Left lung (tissue), 10 donors: ENCODE measurements around the gene FUNDC1. TPM values are rescaled to one million over a fixed set of nuclear protein-coding genes. Genes with fewer than 3 reads are reported as not detected.

ENCODE experiments used
- ATAC-seq: fragments of 200-7000 bp; cut with Tn5 transposase; one replicate; pipeline ENCODE4 v1.9.1; 2020; ENCODE audit warnings: moderate library complexity
- DNase-seq, 4 donors: peaks; one replicate each; pipeline ENCODE4 v3.0.0-alpha.2; 2013 to 2020
- H3K27ac ChIP-seq, 2 donors: fragments of 200-600 bp; sonication (generic) in 1 of 2; one replicate each; pipeline versions ENCODE4 v1.5.0 to v1.8.0; 2020 to 2021
- H3K27me3 ChIP-seq, 2 donors: fragments of 200-600 bp; sonication (generic) in 1 of 2; one replicate each; pipeline versions ENCODE4 v1.5.0 to v1.8.0; 2020 to 2021
- H3K36me3 ChIP-seq, 2 donors: fragments of 200-600 bp; sonication (generic) in 1 of 2; one replicate each; pipeline versions ENCODE4 v1.5.0 to v1.8.0; 2020 to 2021
- H3K4me1 ChIP-seq, 2 donors: fragments of 200-600 bp; one replicate each; pipeline ENCODE4 v1.8.0; 2021
- H3K4me3 ChIP-seq, 2 donors: fragments of 200-600 bp; sonication (generic) in 1 of 2; one replicate each; pipeline versions ENCODE4 v1.5.0 to v1.8.0; 2020 to 2021; ENCODE audit warnings: mild to moderate bottlenecking in 1 of 2
- H3K9me3 ChIP-seq, 2 donors: fragments of 200-600 bp; sonication (generic) in 1 of 2; one replicate each; pipeline versions ENCODE4 v1.5.0 to v1.8.0; 2020 to 2021
- CTCF ChIP-seq, 2 donors: fragments of 200-600 bp; sonication (generic) in 1 of 2; IDR thresholded peaks; one replicate each; pipeline versions ENCODE4 v1.5.0 to v1.8.0; 2021; ENCODE audit warnings: antibody characterized with exemption in 2 of 2
- intact Hi-C, 2 donors: fragments of 100-400 bp; cut with DNase I; formaldehyde crosslinking; loops; one replicate each; pipeline versions ENCODE4 v1.11.2 to v1.14.2; 2022
- polyA plus RNA-seq, 6 donors: library from polyadenylated mRNA; unstranded; fragments of 120-200 nt; gene quantifications; one replicate each; pipeline ENCODE4 v1.2.1, GENCODE V29; 2013; ENCODE audit not compliant: insufficient read length in 6 of 6
- total RNA-seq, 2 donors: library from RNA; stranded (reverse); fragmentation: NEBNext Ultra II Directional; extraction: Animal tissue kit (Norgen Biotek cat#: 25700); gene quantifications; one replicate each; pipeline ENCODE4 v1.2.1, GENCODE V29; 2021
- donor health status: DM: no; HTN: yes; CAD: no.
- donor health status: DM: no; HTN: no; CAD: no.

Gene FUNDC1
- total and polyA plus RNA-seq, 8 donors, result 10.3 to 27.9 (median 23.8) TPM

- intact Hi-C loops, result no loop called here
- no peak for TF ChIP-seq CTCF (IDR thresholded peaks at IDR 0.05)
- H3K9me3 ChIP-seq, result no peaks in the 10 kb centered on the region
- no peaks in the 10 kb centered on the region for H3K27me3 ChIP-seq
- H3K4me3 ChIP-seq, result no peak overlapping the region
- ATAC-seq, result no peak
- no peaks in the 10 kb centered on the region for H3K36me3 ChIP-seq
- H3K27ac ChIP-seq, result no peak overlapping the region
- DNase-seq, result no peak
- H3K4me1 ChIP-seq, result peaks cover 0 to 6% of the 10 kb centered on the region in 2 donors
Measured at GRCh38 chrX:44544036-44544435, 1.4 kb upstream of the FUNDC1 start.

GRCh38 chrX:44536198-44536597 is 6.5 kb downstream of the FUNDC1 start:
- Histone ChIP-seq H3K27me3 (no peaks in the 10 kb centered on the region), H3K4me1 (peaks cover 0 to 2% of the 10 kb centered on the region in 2 donors), H3K36me3 (no peaks in the 10 kb centered on the region), H3K27ac (no peak overlapping the region), H3K4me3 (no peak overlapping the region), H3K9me3 (no peaks in the 10 kb centered on the region)
- ATAC-seq (no peak), DNase-seq (no peak)
- TF ChIP-seq CTCF (IDR thresholded peaks at IDR 0.05), result no peak
- intact Hi-C loops, result no loop called here

- no peaks in the 10 kb centered on the region for H3K36me3 ChIP-seq
- H3K4me3 ChIP-seq, result no peak overlapping the region
- no peaks in the 10 kb centered on the region for H3K4me1 ChIP-seq
- no peak overlapping the region for H3K27ac ChIP-seq
- DNase-seq (no peak), ATAC-seq (no peak)
- H3K27me3 ChIP-seq, result no peaks in the 10 kb centered on the region
- TF ChIP-seq CTCF (IDR thresholded peaks at IDR 0.05), result no peak
- no peaks in the 10 kb centered on the region for H3K9me3 ChIP-seq
- intact Hi-C loops, result no loop called here
Measured at GRCh38 chrX:44529310-44529709, 13.3 kb downstream of the FUNDC1 start.

- no peaks in the 10 kb centered on the region for H3K36me3 ChIP-seq
- intact Hi-C loops, result no loop called here
- H3K27me3 ChIP-seq, result no peaks in the 10 kb centered on the region
- no peak overlapping the region for H3K4me3 ChIP-seq
- H3K27ac ChIP-seq, result no peak overlapping the region
- TF ChIP-seq CTCF (IDR thresholded peaks at IDR 0.05), result no peak
- H3K4me1 ChIP-seq, result no peaks in the 10 kb centered on the region
- no peak for ATAC-seq
- DNase-seq, result no peak
- no peaks in the 10 kb centered on the region for H3K9me3 ChIP-seq
Measured at GRCh38 chrX:44514272-44514671, 28.4 kb downstream of the FUNDC1 start.

GRCh38 chrX:44507292-44507691 is 35.4 kb downstream of the FUNDC1 start:
- Histone ChIP-seq H3K4me1 (no peaks in the 10 kb centered on the region), H3K27ac (no peak overlapping the region), H3K27me3 (no peaks in the 10 kb centered on the region), H3K9me3 (no peaks in the 10 kb centered on the region), H3K4me3 (no peak overlapping the region), H3K36me3 (no peaks in the 10 kb centered on the region)
- DNase-seq (no peak), ATAC-seq (no peak)
- intact Hi-C loops, result no loop called here
- TF ChIP-seq CTCF (IDR thresholded peaks at IDR 0.05), result no peak
